AG04450 (cell line): ENCODE data around the gene LGALS8. TPM values are rescaled to one million over a fixed set of nuclear protein-coding genes. Genes with fewer than 3 reads are reported as not detected.
"Not testable (repeated sequence)": the region's sequence is repeated elsewhere in the genome, so short reads cannot be mapped to it uniquely, and the experiment has no call there.

Source experiments
- CTCF ChIA-PET: fragments of 300-600, 350-600 bp; formaldehyde crosslinking; extraction: SDS; loops from one replicate; lab custom pipeline; 2022; ENCODE audit warnings: antibody characterized with exemption, inconsistent platforms; lab: Charles Lee
- POLR2A ChIA-PET: fragments of 350-600 bp; formaldehyde crosslinking; extraction: SDS; loops from one replicate; lab custom pipeline; 2021; ENCODE audit warnings: antibody characterized with exemption, inconsistent platforms; lab: Yijun Ruan, JAX
- DNase-seq: peaks from one replicate; pipeline ENCODE4 v3.0.0-alpha.2; 2011; ENCODE audit warnings: low read depth, low spot score
- H3K27ac ChIP-seq: one replicate; pipeline ENCODE4 v1.5.1; 2012; ENCODE audit warnings: low read depth, low read length, control low read depth
- H3K27me3 ChIP-seq: one replicate; pipeline ENCODE4 v1.6.0; 2012; ENCODE audit warnings: low read length; ENCODE audit not compliant: control insufficient read depth, insufficient read depth
- H3K4me3 ChIP-seq: 2 replicates; pipeline ENCODE4 v1.5.1; 2011; ENCODE audit warnings: mild to moderate bottlenecking, low read depth, low read length, control low read depth
- H3K9me3 ChIP-seq: 2 replicates; pipeline ENCODE4 v1.5.1; 2012; ENCODE audit warnings: low read length; ENCODE audit not compliant: control insufficient read depth, insufficient read depth
- polyA plus RNA-seq: library from polyadenylated mRNA; depleted of rRNA; stranded (reverse); fragments of >200 nt; gene quantifications from 2 replicates; pipeline ENCODE4 v1.2.3, GENCODE V29; 2011
- TF ChIP-seq, protein P1 (sequence below): IDR thresholded peaks from 2 replicates; pipeline ENCODE4 v1.5.1; 2011; ENCODE audit warnings: low read depth, low read length, control low read depth, inconsistent platforms

LGALS8 gene
- polyA plus RNA-seq, 1 experiment = 82.4 TPM

DNA sequence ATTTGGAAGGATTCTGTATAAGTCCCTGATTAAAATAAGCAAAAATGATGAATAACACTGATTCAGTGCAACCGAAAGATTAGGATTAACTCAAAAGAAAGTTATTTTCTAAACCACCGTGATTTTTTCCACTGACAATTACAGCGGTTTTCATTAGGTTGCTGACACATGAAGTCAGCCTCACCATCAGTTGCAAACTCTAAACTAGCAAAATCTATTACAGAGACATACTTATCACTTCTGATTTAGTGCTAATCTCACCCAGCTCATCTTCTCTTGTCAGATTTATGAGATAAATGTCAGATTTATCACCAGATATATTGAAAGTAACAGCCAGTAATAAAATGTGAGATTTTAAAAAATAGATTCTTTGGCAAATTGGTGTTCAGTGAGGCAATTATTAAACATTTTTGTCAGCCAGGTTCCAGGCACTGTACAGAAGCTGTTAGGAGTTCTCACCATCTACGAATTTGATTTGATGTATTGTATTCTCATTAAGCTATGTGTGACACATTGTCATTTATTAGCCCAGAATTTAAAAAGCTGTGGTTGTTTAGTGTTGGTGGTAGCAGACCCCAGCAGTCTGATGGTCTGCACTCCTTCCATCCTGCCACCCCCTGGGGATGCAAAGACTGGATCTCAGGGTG lies 37.3 kb upstream of the LGALS8 start:
- H3K4me3 ChIP-seq = no peak overlapping the region
- H3K27me3 ChIP-seq = no peaks in the 10 kb centered on the region
- no peak for DNase-seq
- H3K9me3 ChIP-seq = no peaks in the 10 kb centered on the region
- CTCF ChIA-PET = interaction anchor here (1.8 kb wide), 1 partner anchor 378 kb away, joined by 5 read pairs; no protein-coding TSS in a partner anchor
- TF ChIP-seq, protein P1, sequence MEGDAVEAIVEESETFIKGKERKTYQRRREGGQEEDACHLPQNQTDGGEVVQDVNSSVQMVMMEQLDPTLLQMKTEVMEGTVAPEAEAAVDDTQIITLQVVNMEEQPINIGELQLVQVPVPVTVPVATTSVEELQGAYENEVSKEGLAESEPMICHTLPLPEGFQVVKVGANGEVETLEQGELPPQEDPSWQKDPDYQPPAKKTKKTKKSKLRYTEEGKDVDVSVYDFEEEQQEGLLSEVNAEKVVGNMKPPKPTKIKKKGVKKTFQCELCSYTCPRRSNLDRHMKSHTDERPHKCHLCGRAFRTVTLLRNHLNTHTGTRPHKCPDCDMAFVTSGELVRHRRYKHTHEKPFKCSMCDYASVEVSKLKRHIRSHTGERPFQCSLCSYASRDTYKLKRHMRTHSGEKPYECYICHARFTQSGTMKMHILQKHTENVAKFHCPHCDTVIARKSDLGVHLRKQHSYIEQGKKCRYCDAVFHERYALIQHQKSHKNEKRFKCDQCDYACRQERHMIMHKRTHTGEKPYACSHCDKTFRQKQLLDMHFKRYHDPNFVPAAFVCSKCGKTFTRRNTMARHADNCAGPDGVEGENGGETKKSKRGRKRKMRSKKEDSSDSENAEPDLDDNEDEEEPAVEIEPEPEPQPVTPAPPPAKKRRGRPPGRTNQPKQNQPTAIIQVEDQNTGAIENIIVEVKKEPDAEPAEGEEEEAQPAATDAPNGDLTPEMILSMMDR = no peak
- H3K27ac ChIP-seq = no peak overlapping the region
- POLR2A ChIA-PET = no interaction called here

DNA sequence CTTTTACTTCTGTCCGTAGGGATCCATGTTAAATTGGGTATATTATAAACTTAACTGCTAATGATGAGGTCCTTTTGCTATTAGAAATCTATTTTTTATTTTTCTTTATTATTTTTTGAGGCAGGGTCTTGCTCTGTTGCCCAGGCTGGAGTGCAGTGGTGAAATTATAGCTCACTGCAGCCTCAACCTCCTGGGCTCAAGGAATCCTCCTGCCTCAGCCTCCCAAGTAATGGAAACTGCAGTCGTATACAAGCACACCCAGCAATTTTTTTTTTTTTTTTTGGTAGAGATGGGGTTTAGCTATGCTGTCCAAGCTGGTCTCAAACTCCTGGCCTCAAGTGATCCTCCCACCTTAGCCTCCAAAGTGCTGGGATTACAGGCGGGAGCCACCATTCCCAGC lies 34.6 kb upstream of the LGALS8 start:
- H3K4me3 ChIP-seq, DNase-seq, POLR2A ChIA-PET, H3K9me3 ChIP-seq, H3K27me3 ChIP-seq, H3K27ac ChIP-seq: not testable (repeated sequence)
- CTCF ChIA-PET = interaction anchor here (0.5 to 2.3 kb wide), 10 partner anchors 12 to 385 kb away, joined by 3 to 12 read pairs (median 3); no protein-coding TSS in a partner anchor

DNA sequence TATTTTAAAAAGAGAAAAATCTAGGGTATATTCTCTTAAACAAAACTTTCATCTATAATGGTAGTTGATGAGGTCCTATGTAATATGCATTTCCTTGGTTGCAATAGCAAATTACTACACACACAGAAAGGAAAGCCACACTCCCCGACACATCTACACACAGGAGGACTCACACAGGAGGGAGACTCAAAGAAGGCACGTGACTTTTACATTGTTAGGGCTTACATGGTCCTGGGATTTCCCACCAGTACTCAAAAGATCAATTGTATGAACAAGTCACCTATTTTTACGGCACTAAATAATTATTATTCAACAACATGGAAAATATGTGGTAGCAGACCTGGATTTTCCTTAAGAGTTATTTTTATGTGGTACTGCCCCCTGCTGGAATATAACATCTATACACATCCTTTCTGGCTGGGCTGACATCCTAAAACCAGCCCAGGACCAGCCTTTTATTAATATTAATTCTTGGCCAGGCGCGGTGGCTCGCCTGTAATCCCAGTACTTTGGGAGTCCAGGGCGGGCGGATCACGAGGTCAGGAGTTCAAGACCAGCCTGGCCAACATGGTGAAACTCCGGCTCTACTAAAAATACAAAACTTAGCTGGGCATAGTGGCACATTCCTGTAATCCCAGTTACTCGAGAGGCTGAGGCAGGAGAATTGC lies 33.9 kb upstream of the LGALS8 start:
- Histone ChIP-seq H3K4me3 (no peak overlapping the region), H3K27me3 (no peaks in the 10 kb centered on the region), H3K27ac (no peak overlapping the region), H3K9me3 (no peaks in the 10 kb centered on the region)
- TF ChIP-seq, protein P1 = peak; percentile 52
- no peak for DNase-seq
- POLR2A ChIA-PET = no interaction called here
- CTCF ChIA-PET = interaction anchor here (0.5 to 2.3 kb wide), 11 partner anchors 11 to 386 kb away, joined by 3 to 12 read pairs (median 4); no protein-coding TSS in a partner anchor

GRCh38 chr1:236491469-236492136 lies 32.2 kb upstream of the LGALS8 start:
- no peaks in the 10 kb centered on the region for H3K9me3 ChIP-seq
- POLR2A ChIA-PET = no interaction called here
- DNase-seq = no peak
- no peak overlapping the region for H3K4me3 ChIP-seq
- H3K27me3 ChIP-seq = no peaks in the 10 kb centered on the region
- TF ChIP-seq, protein P1 = no peak
- CTCF ChIA-PET = interaction anchor here (0.8 to 1.4 kb wide), 3 partner anchors 11 to 386 kb away, joined by 3 to 5 read pairs (median 4); no protein-coding TSS in a partner anchor
- no peak overlapping the region for H3K27ac ChIP-seq

DNA sequence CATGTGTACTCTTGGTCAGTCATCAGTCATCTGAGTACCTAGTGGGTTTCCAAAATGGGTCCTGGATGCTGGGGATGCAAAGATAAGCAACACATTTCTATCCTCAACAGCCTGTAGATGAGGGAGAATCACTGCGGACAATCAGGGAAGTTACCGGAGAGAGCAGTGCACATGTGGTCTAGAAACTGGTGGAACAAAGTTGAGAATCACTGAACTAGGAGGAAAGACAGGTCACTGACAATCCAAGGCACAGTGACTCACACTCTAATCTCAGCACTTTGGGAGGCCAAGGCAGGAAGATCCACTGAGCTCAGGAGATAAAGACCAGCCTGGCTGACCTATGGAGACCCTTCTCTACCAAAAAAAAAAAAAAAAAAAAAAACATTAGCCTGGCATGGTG lies 31.4 kb upstream of the LGALS8 start:
- DNase-seq = no peak
- H3K4me3 ChIP-seq = no peak overlapping the region
- H3K27me3 ChIP-seq = no peaks in the 10 kb centered on the region
- POLR2A ChIA-PET = interaction anchor here (0.6 kb wide), 1 partner anchor 509 kb away, joined by 5 read pairs; no protein-coding TSS in a partner anchor
- H3K27ac ChIP-seq = no peak overlapping the region
- no peaks in the 10 kb centered on the region for H3K9me3 ChIP-seq
- TF ChIP-seq, protein P1 = no peak
- CTCF ChIA-PET = interaction anchor here (0.8 to 1.1 kb wide), 2 partner anchors 17 to 387 kb away, joined by 3 to 5 read pairs; no protein-coding TSS in a partner anchor
